Ovary (tissue), 3 donors: ENCODE measurements around the gene C1QTNF9.

Experiments used
- CTCF ChIP-seq, 3 donors: fragments of 450-650 bp in 2 of 3; fragments of 200-600 bp in 1 of 3; IDR thresholded peaks; one replicate each; pipeline versions ENCODE4 v1.5.1 to v1.8.0; 2016 to 2022; ENCODE audit warnings: antibody characterized with exemption in 3 of 3, mild to moderate bottlenecking in 1 of 3
- POLR2A ChIP-seq: fragments of 450-650 bp; IDR thresholded peaks from one replicate; pipeline ENCODE4 v1.6.1; 2017; ENCODE audit warnings: antibody characterized with exemption, mild to moderate bottlenecking, moderate library complexity
- donor health status: DM: no; HTN: no; CAD: no.

- TF ChIP-seq POLR2A (no peak), CTCF (IDR thresholded peaks at IDR 0.05) (no peak)
Measured at GRCh38 chr13:24263632-24264031, 45.7 kb upstream of the C1QTNF9 start.
